ENCODE measurements around the gene RPS6KC1.

The RPS6KC1 gene

GRCh38 chr1:213244664-213245091 lies 193.6 kb downstream of the RPS6KC1 start:
- H3K36me3 ChIP-seq (ENCODE audit: control insufficient read depth, low read length) = no peaks in the 10 kb centered on the region
- H3K4me3 ChIP-seq (ENCODE audit: low read length) = no peak overlapping the region
- H3K4me1 ChIP-seq (ENCODE audit: control insufficient read depth, low read length) = no peaks in the 10 kb centered on the region
- H3K27me3 ChIP-seq (ENCODE audit: control insufficient read depth, low read length) = no peaks in the 10 kb centered on the region
- no peak overlapping the region for H3K4me2 ChIP-seq (ENCODE audit: low read length)
- no peak overlapping the region for H3K27ac ChIP-seq (ENCODE audit: low read depth, low read length)
- no peaks in the 10 kb centered on the region for H4K20me1 ChIP-seq (ENCODE audit: control insufficient read depth, insufficient read depth, low read depth, low read length)
- no peaks in the 10 kb centered on the region for H3F3A ChIP-seq (ENCODE audit: control insufficient read depth, insufficient read depth)
- H3K9me2 ChIP-seq (replicated peaks; ENCODE audit: control insufficient read depth, low read length) = no peaks in the 10 kb centered on the region
- no peaks in the 10 kb centered on the region for H3K9me3 ChIP-seq (ENCODE audit: control insufficient read depth, insufficient read depth, low read length)
- no peaks in the 10 kb centered on the region for H3K79me2 ChIP-seq (ENCODE audit: control insufficient read depth, low read length)
- TF ChIP-seq CTCF (IDR thresholded peaks at IDR 0.05; ENCODE audit: low read depth, low read length, poor library complexity, severe bottlenecking) = peak; percentile 85
- TF ChIP-seq EZH2phosphoT487 (IDR thresholded peaks at IDR 0.05; ENCODE audit: borderline replicate concordance, low read length) = no peak

GRCh38 chr1:213245260-213245910 lies 194.3 kb downstream of the RPS6KC1 start:
- H3K9me2 ChIP-seq (replicated peaks; ENCODE audit: control insufficient read depth, low read length) = no peaks in the 10 kb centered on the region
- no peak overlapping the region for H3K27ac ChIP-seq (ENCODE audit: low read depth, low read length)
- no peak overlapping the region for H3K4me2 ChIP-seq (ENCODE audit: low read length)
- TF ChIP-seq EZH2phosphoT487 (IDR thresholded peaks at IDR 0.05; ENCODE audit: borderline replicate concordance, low read length) = no peak
- H3K9me3 ChIP-seq (ENCODE audit: control insufficient read depth, insufficient read depth, low read length) = no peaks in the 10 kb centered on the region
- no peaks in the 10 kb centered on the region for H3K36me3 ChIP-seq (ENCODE audit: control insufficient read depth, low read length)
- H3F3A ChIP-seq (ENCODE audit: control insufficient read depth, insufficient read depth) = no peaks in the 10 kb centered on the region
- H4K20me1 ChIP-seq (ENCODE audit: control insufficient read depth, insufficient read depth, low read depth, low read length) = no peaks in the 10 kb centered on the region
- H3K79me2 ChIP-seq (ENCODE audit: control insufficient read depth, low read length) = no peaks in the 10 kb centered on the region
- H3K4me3 ChIP-seq (ENCODE audit: low read length) = no peak overlapping the region
- H3K27me3 ChIP-seq (ENCODE audit: control insufficient read depth, low read length) = no peaks in the 10 kb centered on the region
- no peaks in the 10 kb centered on the region for H3K4me1 ChIP-seq (ENCODE audit: control insufficient read depth, low read length)

- no peaks in the 10 kb centered on the region for H3K79me2 ChIP-seq (ENCODE audit: control insufficient read depth, low read length)
- H3K27ac ChIP-seq (ENCODE audit: low read depth, low read length) = no peak overlapping the region
- H3F3A ChIP-seq (ENCODE audit: control insufficient read depth, insufficient read depth) = no peaks in the 10 kb centered on the region
- H3K9me3 ChIP-seq (ENCODE audit: control insufficient read depth, insufficient read depth, low read length) = no peaks in the 10 kb centered on the region
- TF ChIP-seq EZH2phosphoT487 (IDR thresholded peaks at IDR 0.05; ENCODE audit: borderline replicate concordance, low read length) (no peak), CTCF (IDR thresholded peaks at IDR 0.05; ENCODE audit: low read depth, low read length, poor library complexity, severe bottlenecking) (no peak)
- no peak overlapping the region for H3K4me3 ChIP-seq (ENCODE audit: low read length)
- H3K27me3 ChIP-seq (ENCODE audit: control insufficient read depth, low read length) = no peaks in the 10 kb centered on the region
- no peaks in the 10 kb centered on the region for H3K36me3 ChIP-seq (ENCODE audit: control insufficient read depth, low read length)
- H3K4me2 ChIP-seq (ENCODE audit: low read length) = no peak overlapping the region
- H3K4me1 ChIP-seq (ENCODE audit: control insufficient read depth, low read length) = no peaks in the 10 kb centered on the region
- H3K9me2 ChIP-seq (replicated peaks; ENCODE audit: control insufficient read depth, low read length) = no peaks in the 10 kb centered on the region
- no peaks in the 10 kb centered on the region for H4K20me1 ChIP-seq (ENCODE audit: control insufficient read depth, insufficient read depth, low read depth, low read length)
Observed at GRCh38 chr1:213247038-213247437, 196.0 kb downstream of the RPS6KC1 start.

- TF ChIP-seq EZH2phosphoT487 (IDR thresholded peaks at IDR 0.05; ENCODE audit: borderline replicate concordance, low read length) (no peak), CTCF (IDR thresholded peaks at IDR 0.05; ENCODE audit: low read depth, low read length, poor library complexity, severe bottlenecking) (no peak)
- H3K79me2 ChIP-seq (ENCODE audit: control insufficient read depth, low read length) = no peaks in the 10 kb centered on the region
Observed at GRCh38 chr1:213249395-213249794, 198.4 kb downstream of the RPS6KC1 start.

More at GRCh38 chr1:213249395-213249794, 198.4 kb downstream of the RPS6KC1 start:
- no peak overlapping the region for H3K27ac ChIP-seq (ENCODE audit: low read depth, low read length)
- no peaks in the 10 kb centered on the region for H3K36me3 ChIP-seq (ENCODE audit: control insufficient read depth, low read length)
- no peaks in the 10 kb centered on the region for H3K27me3 ChIP-seq (ENCODE audit: control insufficient read depth, low read length)
- no peaks in the 10 kb centered on the region for H3K9me2 ChIP-seq (replicated peaks; ENCODE audit: control insufficient read depth, low read length)
- H3K4me3 ChIP-seq (ENCODE audit: low read length) = no peak overlapping the region
- no peaks in the 10 kb centered on the region for H4K20me1 ChIP-seq (ENCODE audit: control insufficient read depth, insufficient read depth, low read depth, low read length)
- H3K9me3 ChIP-seq (ENCODE audit: control insufficient read depth, insufficient read depth, low read length) = no peaks in the 10 kb centered on the region
- no peak overlapping the region for H3K4me2 ChIP-seq (ENCODE audit: low read length)
- no peaks in the 10 kb centered on the region for H3K4me1 ChIP-seq (ENCODE audit: control insufficient read depth, low read length)
- no peaks in the 10 kb centered on the region for H3F3A ChIP-seq (ENCODE audit: control insufficient read depth, insufficient read depth)

Data from DOHH2 (cell line).